ENCODE measurements around the gene BCORL1. TPM values are rescaled to one million over a fixed set of nuclear protein-coding genes. Genes with fewer than 3 reads are reported as not detected.
A peak's percentile ranks its signal among the peaks of the same experiment; 100 is the strongest.

The BCORL1 gene
- total and polyA plus RNA-seq, 2 donors (not counting 1 experiment from before 2014, with no cell fraction given) = 1.9 to 14.3 TPM

DNA sequence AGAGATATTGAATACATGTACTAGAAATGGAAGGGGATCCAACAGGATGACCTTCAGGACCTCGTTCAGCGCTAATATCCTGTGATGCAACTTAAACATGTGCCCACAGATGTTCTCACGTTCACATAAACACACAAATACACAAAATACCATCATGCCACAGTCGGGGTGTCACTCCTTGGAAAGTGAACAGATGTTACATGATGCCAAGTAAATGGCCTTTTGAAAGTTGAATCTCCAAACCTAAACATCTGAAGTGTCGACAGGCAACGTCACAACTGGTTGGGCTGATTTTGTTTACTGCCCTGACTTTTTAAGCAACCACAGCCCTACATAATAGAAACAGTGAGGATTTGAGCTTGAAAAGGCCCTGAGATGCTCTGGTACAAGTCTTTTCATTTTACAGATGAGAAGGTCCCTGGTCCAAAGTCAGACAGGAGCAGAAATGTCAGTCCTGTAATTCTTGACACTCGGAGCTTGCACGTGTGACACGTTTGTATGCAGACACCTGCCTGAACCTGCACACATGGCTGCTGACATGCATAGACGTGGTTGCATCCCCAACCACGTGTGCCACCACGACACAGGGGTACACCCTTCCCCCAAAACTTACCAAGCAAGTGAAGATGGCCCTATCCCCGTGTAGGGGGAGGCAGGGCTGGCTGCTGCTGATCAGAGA is 23.5 kb upstream of the BCORL1 start:
- Mint-ChIP-seq H3K9me3 (ENCODE audit: insufficient read depth) (no peaks in the 10 kb centered on the region), H3K4me1 (peaks cover 35% of the 10 kb centered on the region), H3K4me3 (peak overlapping the region; percentile 78), H3K27ac (peak overlapping the region; percentile 21), H3K27me3 (no peaks in the 10 kb centered on the region)
- H4K20me1 ChIP-seq (ENCODE audit: control insufficient read depth, insufficient read depth, low read length, poor library complexity, severe bottlenecking) = no peaks in the 10 kb centered on the region
- DNase-seq (no peak), ATAC-seq (ENCODE audit: low read depth) (no peak)
- H3K36me3 ChIP-seq (replicated peaks in 1 of 2; ENCODE audit: control extremely low read depth in 1 of 2, control insufficient read depth in 1 of 2, extremely low read depth in 1 of 2, insufficient read depth in 2 of 2, low read length in 1 of 2) = no peaks in the 10 kb centered on the region
- no peak overlapping the region for H3K27ac ChIP-seq (ENCODE audit: low read length in 2 of 2)
- ChIA-PET CTCF (no interaction called here), POLR2A (no interaction called here)
- intact Hi-C loops (cut with micrococcal nuclease) = no loop called here
- no peak overlapping the region for H3K4me3 ChIP-seq (ENCODE audit: control extremely low read depth in 1 of 5, extremely low read depth in 1 of 5, insufficient read depth in 1 of 5, low read depth in 2 of 5, low read length in 4 of 5)
- H3K79me2 ChIP-seq (ENCODE audit: control insufficient read depth, insufficient read depth, low read length) = no peaks in the 10 kb centered on the region
- peaks cover 13 to 31% of the 10 kb centered on the region in 2 donors for H3K4me1 ChIP-seq (ENCODE audit: control insufficient read depth in 2 of 2, insufficient read depth in 2 of 2, low read length in 2 of 2)
- no peaks in the 10 kb centered on the region for H3K27me3 ChIP-seq (replicated peaks in 1 of 4; ENCODE audit: control extremely low read depth in 1 of 4, control insufficient read depth in 3 of 4, insufficient read depth in 4 of 4, low read length in 3 of 4)
- WGBS (ENCODE audit: insufficient coverage) = no CpG with 5 or more reads among the region's 13 CpGs
- TF ChIP-seq EZH2 (IDR thresholded peaks at IDR 0.05; ENCODE audit: borderline replicate concordance, insufficient read depth, low read depth, low read length, poor library complexity, severe bottlenecking) = no peak
- TF ChIP-seq, protein P1, sequence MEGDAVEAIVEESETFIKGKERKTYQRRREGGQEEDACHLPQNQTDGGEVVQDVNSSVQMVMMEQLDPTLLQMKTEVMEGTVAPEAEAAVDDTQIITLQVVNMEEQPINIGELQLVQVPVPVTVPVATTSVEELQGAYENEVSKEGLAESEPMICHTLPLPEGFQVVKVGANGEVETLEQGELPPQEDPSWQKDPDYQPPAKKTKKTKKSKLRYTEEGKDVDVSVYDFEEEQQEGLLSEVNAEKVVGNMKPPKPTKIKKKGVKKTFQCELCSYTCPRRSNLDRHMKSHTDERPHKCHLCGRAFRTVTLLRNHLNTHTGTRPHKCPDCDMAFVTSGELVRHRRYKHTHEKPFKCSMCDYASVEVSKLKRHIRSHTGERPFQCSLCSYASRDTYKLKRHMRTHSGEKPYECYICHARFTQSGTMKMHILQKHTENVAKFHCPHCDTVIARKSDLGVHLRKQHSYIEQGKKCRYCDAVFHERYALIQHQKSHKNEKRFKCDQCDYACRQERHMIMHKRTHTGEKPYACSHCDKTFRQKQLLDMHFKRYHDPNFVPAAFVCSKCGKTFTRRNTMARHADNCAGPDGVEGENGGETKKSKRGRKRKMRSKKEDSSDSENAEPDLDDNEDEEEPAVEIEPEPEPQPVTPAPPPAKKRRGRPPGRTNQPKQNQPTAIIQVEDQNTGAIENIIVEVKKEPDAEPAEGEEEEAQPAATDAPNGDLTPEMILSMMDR (IDR thresholded peaks at IDR 0.05) = no peak
- H3K9me3 ChIP-seq (ENCODE audit: control extremely low read depth in 1 of 3, control insufficient read depth in 2 of 3, insufficient read depth in 1 of 3, low read length in 2 of 3) = no peaks in the 10 kb centered on the region
- H3K9ac ChIP-seq (ENCODE audit: low read length) = no peak overlapping the region
- H3K4me2 ChIP-seq (replicated peaks; ENCODE audit: low read depth, low read length, poor library complexity, severe bottlenecking) = no peak overlapping the region
- H2AFZ ChIP-seq (ENCODE audit: insufficient read depth, low read depth, low read length, poor library complexity, severe bottlenecking) = no peak overlapping the region

DNA sequence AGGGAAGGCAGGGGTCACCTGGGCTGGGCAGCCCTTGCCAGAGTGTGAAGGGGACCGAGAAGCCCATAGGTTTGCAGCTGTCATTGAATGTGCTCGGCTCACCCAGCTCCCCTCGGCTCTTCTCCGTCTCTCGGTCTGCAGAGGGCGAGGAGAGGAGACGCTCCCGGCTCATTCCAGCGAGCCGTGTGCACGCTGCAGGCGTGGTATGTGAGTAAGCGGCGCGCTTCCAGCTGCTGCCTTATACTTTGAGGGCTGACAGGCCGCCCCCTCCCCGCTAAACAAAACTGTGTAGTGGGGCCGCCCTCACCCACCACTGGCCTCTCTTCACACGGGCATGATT is 23.0 kb upstream of the BCORL1 start:
- Histone ChIP-seq H3K36me3 (replicated peaks in 1 of 2; ENCODE audit: control extremely low read depth in 1 of 2, control insufficient read depth in 1 of 2, extremely low read depth in 1 of 2, insufficient read depth in 2 of 2, low read length in 1 of 2) (no peaks in the 10 kb centered on the region), H3K4me1 (ENCODE audit: control insufficient read depth in 2 of 2, insufficient read depth in 2 of 2, low read length in 2 of 2) (peaks cover 13 to 31% of the 10 kb centered on the region in 2 donors), H3K4me3 (ENCODE audit: control extremely low read depth in 1 of 5, extremely low read depth in 1 of 5, insufficient read depth in 1 of 5, low read depth in 2 of 5, low read length in 4 of 5) (no peak overlapping the region), H3K9ac (ENCODE audit: low read length) (no peak overlapping the region), H4K20me1 (ENCODE audit: control insufficient read depth, insufficient read depth, low read length, poor library complexity, severe bottlenecking) (no peaks in the 10 kb centered on the region), H3K79me2 (ENCODE audit: control insufficient read depth, insufficient read depth, low read length) (no peaks in the 10 kb centered on the region), H3K4me2 (replicated peaks; ENCODE audit: low read depth, low read length, poor library complexity, severe bottlenecking) (no peak overlapping the region), H2AFZ (ENCODE audit: insufficient read depth, low read depth, low read length, poor library complexity, severe bottlenecking) (no peak overlapping the region), H3K27ac (ENCODE audit: low read length in 2 of 2) (no peak overlapping the region), H3K9me3 (ENCODE audit: control extremely low read depth in 1 of 3, control insufficient read depth in 2 of 3, insufficient read depth in 1 of 3, low read length in 2 of 3) (no peaks in the 10 kb centered on the region), H3K27me3 (replicated peaks in 1 of 4; ENCODE audit: control extremely low read depth in 1 of 4, control insufficient read depth in 3 of 4, insufficient read depth in 4 of 4, low read length in 3 of 4) (no peaks in the 10 kb centered on the region)
- DNase-seq (no peak), ATAC-seq (ENCODE audit: low read depth) (no peak)
- Mint-ChIP-seq H3K27ac (no peak overlapping the region), H3K27me3 (no peaks in the 10 kb centered on the region), H3K4me1 (peaks cover 35% of the 10 kb centered on the region), H3K9me3 (ENCODE audit: insufficient read depth) (no peaks in the 10 kb centered on the region), H3K4me3 (no peak overlapping the region)
- CTCF ChIA-PET = interaction anchor here (0.7 to 1.1 kb wide), 2 partner anchors 62 to 101 kb away, joined by 3 read pairs; no protein-coding TSS in a partner anchor
- intact Hi-C loops (cut with micrococcal nuclease) = no loop called here
- 96% methylated on average over 8 of the region's 19 CpGs for WGBS (ENCODE audit: insufficient coverage)
- POLR2A ChIA-PET = no interaction called here
- no peak for TF ChIP-seq EZH2 (IDR thresholded peaks at IDR 0.05; ENCODE audit: borderline replicate concordance, insufficient read depth, low read depth, low read length, poor library complexity, severe bottlenecking)
- TF ChIP-seq, protein P1 (IDR thresholded peaks at IDR 0.05) = no peak

Measured in B cell (primary cell).